Measurements from ENCODE around the gene CTU2. TPM values are rescaled to one million over a fixed set of nuclear protein-coding genes. Genes with fewer than 3 reads are reported as not detected.
A peak's percentile ranks its signal among the peaks of the same experiment; 100 is the strongest.

The CTU2 gene
- total RNA-seq, 1 experiment from 2014 or later: 54.9 TPM

GRCh38 chr16:88726981-88727380, 20.7 kb downstream of the CTU2 start:
- Mint-ChIP-seq H3K27ac (ENCODE audit: unreplicated experiment) (peak overlapping the region; percentile 42), H3K4me1 (ENCODE audit: low read depth, unreplicated experiment) (no peaks in the 10 kb centered on the region), H3K9me3 (ENCODE audit: unreplicated experiment) (no peaks in the 10 kb centered on the region), H3K4me3 (ENCODE audit: unreplicated experiment) (no peak overlapping the region), H3K27me3 (ENCODE audit: insufficient read depth, unreplicated experiment) (no peaks in the 10 kb centered on the region), H3K36me3 (ENCODE audit: insufficient read depth, unreplicated experiment) (peaks cover 79% of the 10 kb centered on the region)
- Histone ChIP-seq H3K36me3 (ENCODE audit: control insufficient read depth, insufficient read depth, low read length) (peaks cover 5% of the 10 kb centered on the region), H3K4me1 (no peaks in the 10 kb centered on the region), H3K4me3 (ENCODE audit: low read depth, low read length) (no peak overlapping the region), H3K9me3 (no peaks in the 10 kb centered on the region), H3K27me3 (replicated peaks; ENCODE audit: control insufficient read depth, insufficient read depth, low read length) (no peaks in the 10 kb centered on the region)
- TF ChIP-seq CTCF (IDR thresholded peaks at IDR 0.05; ENCODE audit: insufficient read depth in 1 of 2, low read depth in 1 of 2, low read length in 1 of 2, severe bottlenecking in 1 of 2, unreplicated experiment in 1 of 2): no peak
- BruUV-seq (replicated peaks): no TSS peak
- CTCF ChIA-PET: interaction anchor here (1.2 kb wide), 1 partner anchor 10 kb away, joined by 4 read pairs; no protein-coding TSS in a partner anchor
- DNase-seq: no peak
- POLR2A ChIA-PET: no interaction called here
- intact Hi-C loops (cut with micrococcal nuclease; ENCODE audit: unreplicated experiment): no loop called here

GRCh38 chr16:88727871-88728270, 21.6 kb downstream of the CTU2 start:
- Mint-ChIP-seq H3K27me3 (ENCODE audit: insufficient read depth, unreplicated experiment) (no peaks in the 10 kb centered on the region), H3K9me3 (ENCODE audit: unreplicated experiment) (no peaks in the 10 kb centered on the region), H3K4me1 (ENCODE audit: low read depth, unreplicated experiment) (no peaks in the 10 kb centered on the region), H3K27ac (ENCODE audit: unreplicated experiment) (peak overlapping the region; percentile 42), H3K4me3 (ENCODE audit: unreplicated experiment) (no peak overlapping the region), H3K36me3 (ENCODE audit: insufficient read depth, unreplicated experiment) (peaks cover 74% of the 10 kb centered on the region)
- Histone ChIP-seq H3K27me3 (replicated peaks; ENCODE audit: control insufficient read depth, insufficient read depth, low read length) (no peaks in the 10 kb centered on the region), H3K36me3 (ENCODE audit: control insufficient read depth, insufficient read depth, low read length) (peaks cover 5% of the 10 kb centered on the region), H3K4me1 (no peaks in the 10 kb centered on the region), H3K4me3 (ENCODE audit: low read depth, low read length) (no peak overlapping the region), H3K9me3 (no peaks in the 10 kb centered on the region)
- CTCF ChIA-PET: interaction anchor here (1.2 kb wide), 1 partner anchor 10 kb away, joined by 4 read pairs; no protein-coding TSS in a partner anchor
- DNase-seq: no peak
- BruUV-seq (replicated peaks): no TSS peak
- POLR2A ChIA-PET: no interaction called here
- intact Hi-C loops (cut with micrococcal nuclease; ENCODE audit: unreplicated experiment): no loop called here
- TF ChIP-seq CTCF (IDR thresholded peaks at IDR 0.05; ENCODE audit: insufficient read depth in 1 of 2, low read depth in 1 of 2, low read length in 1 of 2, severe bottlenecking in 1 of 2, unreplicated experiment in 1 of 2): no peak

GRCh38 chr16:88730632-88731607, 24.6 kb downstream of the CTU2 start:
- CTCF ChIA-PET: no interaction called here
- no peaks in the 10 kb centered on the region for H3K4me1 Mint-ChIP-seq (ENCODE audit: low read depth, unreplicated experiment)

More at GRCh38 chr16:88730632-88731607, 24.6 kb downstream of the CTU2 start:
- no peaks in the 10 kb centered on the region for H3K27me3 Mint-ChIP-seq (ENCODE audit: insufficient read depth, unreplicated experiment)
- peaks cover 60% of the 10 kb centered on the region for H3K36me3 Mint-ChIP-seq (ENCODE audit: insufficient read depth, unreplicated experiment)
- no peaks in the 10 kb centered on the region for H3K9me3 Mint-ChIP-seq (ENCODE audit: unreplicated experiment)
- DNase-seq: no peak
- BruUV-seq (replicated peaks): no TSS peak
- H3K36me3 ChIP-seq (ENCODE audit: control insufficient read depth, insufficient read depth, low read length): peaks cover 4% of the 10 kb centered on the region
- peak overlapping the region; percentile 45 for H3K4me3 Mint-ChIP-seq (ENCODE audit: unreplicated experiment)
- intact Hi-C loops (cut with micrococcal nuclease; ENCODE audit: unreplicated experiment): no loop called here
- POLR2A ChIA-PET: no interaction called here
- no peak for TF ChIP-seq CTCF (IDR thresholded peaks at IDR 0.05; ENCODE audit: insufficient read depth in 1 of 2, low read depth in 1 of 2, low read length in 1 of 2, severe bottlenecking in 1 of 2, unreplicated experiment in 1 of 2)
- peak overlapping the region; percentile 61 for H3K27ac Mint-ChIP-seq (ENCODE audit: unreplicated experiment)
- no peaks in the 10 kb centered on the region for H3K4me1 ChIP-seq
- no peak overlapping the region for H3K4me3 ChIP-seq (ENCODE audit: low read depth, low read length)
- H3K27me3 ChIP-seq (replicated peaks; ENCODE audit: control insufficient read depth, insufficient read depth, low read length): no peaks in the 10 kb centered on the region
- H3K9me3 ChIP-seq: no peaks in the 10 kb centered on the region
